ENCODE measurements around the gene EID2B. TPM values are rescaled to one million over a fixed set of nuclear protein-coding genes. Genes with fewer than 3 reads are reported as not detected.

The EID2B gene
- total RNA-seq, 1 experiment from 2014 or later = 3.5 TPM

GRCh38 chr19:39506598-39506943 lies 26.1 kb downstream of the EID2B start:
- H3K4me2 ChIP-seq (ENCODE audit: low read length) = peak overlapping the region; percentile 90

DNA sequence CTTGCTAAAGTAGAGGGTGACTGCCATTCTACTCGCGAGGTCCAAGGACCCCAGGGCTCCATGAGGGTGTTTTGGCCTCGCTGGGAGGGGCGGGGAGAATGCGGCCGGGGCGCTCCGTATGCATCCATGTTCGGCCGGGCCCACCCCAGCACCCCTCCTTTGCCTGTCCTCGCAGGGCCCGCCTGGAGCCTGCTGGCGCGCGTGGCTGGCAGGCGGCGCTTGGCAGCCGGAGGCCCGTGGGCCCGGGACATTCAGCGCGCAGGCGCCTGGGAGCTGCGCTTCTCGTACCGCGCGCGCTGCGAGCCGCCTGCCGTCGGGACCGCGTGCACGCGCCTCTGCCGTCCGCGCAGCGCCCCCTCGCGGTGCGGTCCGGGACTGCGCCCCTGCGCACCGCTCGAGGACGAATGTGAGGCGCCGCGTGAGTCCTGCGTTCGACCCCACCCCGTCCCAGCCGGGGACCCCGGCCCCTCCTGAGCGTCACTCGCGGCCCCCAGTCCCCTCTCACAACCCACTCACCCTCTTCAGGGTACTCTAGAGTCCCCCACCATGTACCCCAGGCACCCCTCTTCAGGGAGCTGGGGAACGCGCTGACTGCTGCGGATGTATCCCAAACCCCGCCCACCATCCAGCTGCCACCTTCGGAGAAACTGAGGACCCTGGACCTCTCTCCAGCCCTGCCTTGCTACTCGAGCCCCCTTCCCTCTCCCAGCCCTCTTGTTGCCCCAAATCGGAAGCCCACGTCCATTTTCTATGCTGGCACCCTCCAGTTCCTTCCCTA lies 29.8 kb downstream of the EID2B start:
- H3K9ac ChIP-seq (ENCODE audit: low read length) = no peak overlapping the region
- ChIA-PET POLR2A (ENCODE audit: unreplicated experiment) (no interaction called here), CTCF (interaction anchor here (0.5 kb wide), 1 partner anchor 26 kb away, joined by 4 read pairs; no protein-coding TSS in a partner anchor)
- H2AFZ ChIP-seq (ENCODE audit: low read length) = no peak overlapping the region
- H3K9me2 ChIP-seq (replicated peaks; ENCODE audit: low read length) = no peaks in the 10 kb centered on the region
- no peak overlapping the region for H3K27ac ChIP-seq (ENCODE audit: low read length)
- H3K79me2 ChIP-seq (ENCODE audit: low read length) = 0 out of 2 replicates have a peak, but pooled peaks cover 4% of the 10 kb centered on the region
- DNase-seq = no peak
- H3K4me3 ChIP-seq (ENCODE audit: low read length) = no peak overlapping the region
- H3K9me3 ChIP-seq (ENCODE audit: low read length) = no peaks in the 10 kb centered on the region
- H4K20me1 ChIP-seq (ENCODE audit: low read length) = no peaks in the 10 kb centered on the region
- no peak for ATAC-seq
- no peak overlapping the region for H3K4me2 ChIP-seq (ENCODE audit: low read length)
- no peaks in the 10 kb centered on the region for H3K27me3 ChIP-seq (ENCODE audit: low read length)
- no TSS peak for BruUV-seq (replicated peaks)
- peaks cover 11% of the 10 kb centered on the region for H3K4me1 ChIP-seq (ENCODE audit: insufficient read depth, low read length)
- H3K36me3 ChIP-seq (ENCODE audit: low read depth, low read length) = no peaks in the 10 kb centered on the region
- no peaks in the 10 kb centered on the region for H3F3A ChIP-seq (ENCODE audit: low read length, unreplicated experiment)
- TF ChIP-seq CTCF (conservative IDR thresholded peaks at IDR 0.05; ENCODE audit: low read depth, low read length) = peak; percentile 50
- no peak for TF ChIP-seq EZH2phosphoT487 (IDR thresholded peaks at IDR 0.05; ENCODE audit: borderline replicate concordance, low read length)
- no peak for TF ChIP-seq EZH2 (IDR thresholded peaks at IDR 0.05; ENCODE audit: low read length, unreplicated experiment)
- intact Hi-C loops (cut with micrococcal nuclease) = no loop called here

More at GRCh38 chr19:39506598-39506943, 26.1 kb downstream of the EID2B start:
- Histone ChIP-seq H3K27me3 (ENCODE audit: low read length) (no peaks in the 10 kb centered on the region), H3F3A (ENCODE audit: low read length, unreplicated experiment) (no peaks in the 10 kb centered on the region), H3K4me3 (ENCODE audit: low read length) (peak overlapping the region; percentile 80; the same call in 1 of the 2 replicates), H3K9me3 (ENCODE audit: low read length) (no peaks in the 10 kb centered on the region), H3K79me2 (ENCODE audit: low read length) (0 out of 2 replicates have a peak, but pooled peaks cover 6% of the 10 kb centered on the region), H3K36me3 (ENCODE audit: low read depth, low read length) (no peaks in the 10 kb centered on the region), H3K27ac (ENCODE audit: low read length) (no peak overlapping the region), H3K9ac (ENCODE audit: low read length) (no peak overlapping the region), H3K4me1 (ENCODE audit: insufficient read depth, low read length) (peaks cover 9% of the 10 kb centered on the region; the same call in 1 of the 2 replicates), H4K20me1 (ENCODE audit: low read length) (no peaks in the 10 kb centered on the region), H3K9me2 (replicated peaks; ENCODE audit: low read length) (no peaks in the 10 kb centered on the region), H2AFZ (ENCODE audit: low read length) (peak overlapping the region; percentile 63)
- no peak for TF ChIP-seq EZH2phosphoT487 (IDR thresholded peaks at IDR 0.05; ENCODE audit: borderline replicate concordance, low read length)
- TF ChIP-seq CTCF (conservative IDR thresholded peaks at IDR 0.05; ENCODE audit: low read depth, low read length) = no peak
- TF ChIP-seq EZH2 (IDR thresholded peaks at IDR 0.05; ENCODE audit: low read length, unreplicated experiment) = no peak
- ATAC-seq (no peak), DNase-seq (no peak)
- ChIA-PET CTCF (interaction anchor here (0.8 kb wide), 1 partner anchor 30 kb away, joined by 3 read pairs; no protein-coding TSS in a partner anchor), POLR2A (ENCODE audit: unreplicated experiment) (interaction anchor here (0.6 kb wide), 1 partner anchor 100 kb away, joined by 3 read pairs; the partner anchor contains the start of gene ZFP36)
- no TSS peak for BruUV-seq (replicated peaks)
- intact Hi-C loops (cut with micrococcal nuclease) = no loop called here

DNA sequence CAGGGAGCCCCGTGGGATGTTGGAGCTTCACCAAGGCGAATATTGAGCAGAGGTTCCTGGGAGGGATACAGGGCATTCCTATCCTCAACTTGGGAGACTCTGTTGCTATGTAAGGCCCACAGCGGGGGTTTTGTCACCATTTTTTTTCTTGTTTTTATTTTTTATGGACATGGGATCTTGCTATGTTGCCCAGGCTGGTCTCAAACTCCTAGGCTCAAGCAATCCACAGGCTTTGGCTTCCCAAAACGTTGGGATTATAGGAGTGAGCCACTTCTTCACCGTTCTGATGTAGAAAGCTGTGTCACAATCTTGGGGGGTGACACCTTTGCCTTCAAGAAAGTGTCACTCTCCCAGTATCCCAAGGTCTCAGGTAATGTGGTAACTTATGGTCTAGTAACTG lies 31.3 kb downstream of the EID2B start:
- H3F3A ChIP-seq (ENCODE audit: low read length, unreplicated experiment) = no peaks in the 10 kb centered on the region
- ATAC-seq (no peak), DNase-seq (no peak)
- no peaks in the 10 kb centered on the region for H3K36me3 ChIP-seq (ENCODE audit: low read depth, low read length)
- H3K4me2 ChIP-seq (ENCODE audit: low read length) = no peak overlapping the region
- H3K4me3 ChIP-seq (ENCODE audit: low read length) = no peak overlapping the region
- peaks cover 7% of the 10 kb centered on the region for H3K4me1 ChIP-seq (ENCODE audit: insufficient read depth, low read length)
- H4K20me1 ChIP-seq (ENCODE audit: low read length) = no peaks in the 10 kb centered on the region
- H3K27me3 ChIP-seq (ENCODE audit: low read length) = no peaks in the 10 kb centered on the region
- BruUV-seq (replicated peaks) = no TSS peak
- POLR2A ChIA-PET (ENCODE audit: unreplicated experiment) = no interaction called here
- intact Hi-C loops (cut with micrococcal nuclease) = no loop called here
- no peak overlapping the region for H3K9ac ChIP-seq (ENCODE audit: low read length)
- CTCF ChIA-PET = no interaction called here
- H3K9me3 ChIP-seq (ENCODE audit: low read length) = no peaks in the 10 kb centered on the region
- H2AFZ ChIP-seq (ENCODE audit: low read length) = no peak overlapping the region
- H3K9me2 ChIP-seq (replicated peaks; ENCODE audit: low read length) = no peaks in the 10 kb centered on the region
- H3K79me2 ChIP-seq (ENCODE audit: low read length) = no peaks in the 10 kb centered on the region
- TF ChIP-seq CTCF (conservative IDR thresholded peaks at IDR 0.05; ENCODE audit: low read depth, low read length) (no peak), EZH2phosphoT487 (IDR thresholded peaks at IDR 0.05; ENCODE audit: borderline replicate concordance, low read length) (no peak), EZH2 (IDR thresholded peaks at IDR 0.05; ENCODE audit: low read length, unreplicated experiment) (no peak)
- H3K27ac ChIP-seq (ENCODE audit: low read length) = no peak overlapping the region
